Heart right ventricle (tissue), 16 donors: ENCODE data around the gene AQP12A. TPM values are rescaled to one million over a fixed set of nuclear protein-coding genes. Genes with fewer than 3 reads are reported as not detected.

Source experiments
- ATAC-seq, 8 donors: fragments of 200-7000 bp; cut with Tn5 transposase; one replicate each; pipeline ENCODE4 v1.9.1; 2020; ENCODE audit warnings: mild to moderate bottlenecking in 8 of 8, moderate library complexity in 8 of 8, moderate number of reproducible peaks in 1 of 8
- DNase-seq, 2 donors: peaks; one replicate each; pipeline ENCODE4 v3.0.0-alpha.2; 2020
- H3K27ac ChIP-seq, 10 donors: fragments of 200-600 bp; sonication (generic) in 2 of 10; one replicate each; pipeline versions ENCODE4 v1.5.0 to v1.8.0; 2020 to 2022; ENCODE audit warnings: mild to moderate bottlenecking in 3 of 10
- H3K27me3 ChIP-seq, 7 donors: fragments of 200-600 bp; one replicate each; pipeline ENCODE4 v1.8.0; 2021 to 2022; ENCODE audit warnings: mild to moderate bottlenecking in 2 of 7
- H3K36me3 ChIP-seq, 9 donors: fragments of 200-600 bp; sonication (generic) in 1 of 9; one replicate each; pipeline versions ENCODE4 v1.5.0 to v1.8.0; 2020 to 2022; ENCODE audit warnings: mild to moderate bottlenecking in 2 of 9
- H3K4me1 ChIP-seq, 9 donors: fragments of 200-600 bp; sonication (generic) in 1 of 9; one replicate each; pipeline versions ENCODE4 v1.5.0 to v1.8.0; 2020 to 2022; ENCODE audit warnings: mild to moderate bottlenecking in 4 of 9
- H3K4me3 ChIP-seq, 10 donors: fragments of 200-600 bp; sonication (generic) in 2 of 10; one replicate each; pipeline versions ENCODE4 v1.5.0 to v1.8.0; 2020 to 2022; ENCODE audit warnings: mild to moderate bottlenecking in 7 of 10, moderate library complexity in 2 of 10
- H3K9me3 ChIP-seq, 11 donors: fragments of 200-600 bp in 10 of 11; sonication (generic) in 2 of 11; one replicate each; pipeline versions ENCODE4 v1.5.0 to v1.8.0; 2013 to 2022; ENCODE audit warnings: mild to moderate bottlenecking in 2 of 11, control low read depth in 1 of 11, moderate library complexity in 1 of 11
- WGBS, 2 donors: extraction: QIAGEN DNeasy Blood & Tissue Kit; methylation state at CpG; one replicate each; pipeline ENCODE4 v1.1.7; 2013; ENCODE audit warnings: inconsistent platforms in 1 of 2; 5-methylcytosine and 5-hydroxymethylcytosine counted together
- intact Hi-C, 10 donors: fragments of 100-400 bp; cut with DNase I; formaldehyde crosslinking; loops; one replicate each; pipeline versions ENCODE4 v1.11.1 to v1.14.2; 2022
- polyA plus RNA-seq, 2 donors: library from polyadenylated mRNA; stranded (reverse); fragments of 200-250 nt; gene quantifications; one replicate each; pipeline ENCODE4 v1.2.3, GENCODE V29; 2013
- total RNA-seq, 10 donors: library from RNA; stranded (reverse); fragmentation: NEBNext Ultra II Directional in 3 of 10; extraction: Animal tissue kit (Norgen Biotek cat#: 25700) in 3 of 10; gene quantifications; one replicate each; pipeline versions ENCODE4 v1.2.1 to v1.2.4, GENCODE V29; 2021 to 2023
- TF ChIP-seq, protein P1 (sequence below), 9 donors: fragments of 200-600 bp; sonication (generic) in 2 of 9; IDR thresholded peaks; one replicate each; pipeline versions ENCODE4 v1.5.0 to v1.8.0; 2021 to 2022; ENCODE audit warnings: antibody characterized with exemption in 9 of 9, mild to moderate bottlenecking in 5 of 9, moderate library complexity in 1 of 9
- donor health status: Arrhythmogenic right ventricular cardiomyopathy.
- donor health status: ischemic (EF 13 %, LVEDD 7.1; RV severe dilation, severe dysfunction).
- donor health status: healthy with polysubstance abuse.
- donor health status: DM: no; HTN: yes; CAD: no.
- donor health status: DM: no; HTN: no; CAD: no.
- donor health status: ischemic (EF 25% LVEDD 6.9; RV normal size, moderate dysfunction).
- donor health status: ischemic (EF 25% LVEDD 5.7; RV mildly dilated, moderate dysfunction).
- donor health status: healthy.
- donor health status: DM: yes; HTN: yes; CAD: no.
- donor health status: Ischemic cardiomyopathy.
- donor health status: ischemic (EF 35%, LVEDD 5.7; RV mildly dilated, moderate dysfunction).
- donor health status: nonischemic (EF 11% LVEDD 7.7; RV severe dilation, severe dysfunction).
- donor health status: DM: yes; HTN: yes; CAD: no.
- donor health status: PGD.
- donor health status: ischemic (EF 29% LVEDD 5.4; RV normal size, mild dysfunction).
- donor health status: nonischemic (EF 23%, LVEDD 6.1; RV moderate dilation, normal function).

AQP12A gene
- total and polyA plus RNA-seq, 12 donors: not detected

GRCh38 chr2:240663546-240664190, 28.0 kb upstream of the AQP12A start:
- H3K27ac ChIP-seq: no peak overlapping the region
- no peaks in the 10 kb centered on the region for H3K36me3 ChIP-seq
- ATAC-seq: no peak
- peaks cover 0 to 23% (median 3%) of the 10 kb centered on the region in 11 donors for H3K9me3 ChIP-seq
- H3K4me1 ChIP-seq: no peaks in the 10 kb centered on the region
- H3K27me3 ChIP-seq: peaks cover 0 to 84% (median 35%) of the 10 kb centered on the region in 7 donors
- 71 to 78% methylated on average over 6 of the region's 6 CpGs for whole genome bisulfite sequencing, 2 donors
- intact Hi-C loops: no loop called here
- no peak overlapping the region for H3K4me3 ChIP-seq
- no peak for DNase-seq
- TF ChIP-seq, protein P1, sequence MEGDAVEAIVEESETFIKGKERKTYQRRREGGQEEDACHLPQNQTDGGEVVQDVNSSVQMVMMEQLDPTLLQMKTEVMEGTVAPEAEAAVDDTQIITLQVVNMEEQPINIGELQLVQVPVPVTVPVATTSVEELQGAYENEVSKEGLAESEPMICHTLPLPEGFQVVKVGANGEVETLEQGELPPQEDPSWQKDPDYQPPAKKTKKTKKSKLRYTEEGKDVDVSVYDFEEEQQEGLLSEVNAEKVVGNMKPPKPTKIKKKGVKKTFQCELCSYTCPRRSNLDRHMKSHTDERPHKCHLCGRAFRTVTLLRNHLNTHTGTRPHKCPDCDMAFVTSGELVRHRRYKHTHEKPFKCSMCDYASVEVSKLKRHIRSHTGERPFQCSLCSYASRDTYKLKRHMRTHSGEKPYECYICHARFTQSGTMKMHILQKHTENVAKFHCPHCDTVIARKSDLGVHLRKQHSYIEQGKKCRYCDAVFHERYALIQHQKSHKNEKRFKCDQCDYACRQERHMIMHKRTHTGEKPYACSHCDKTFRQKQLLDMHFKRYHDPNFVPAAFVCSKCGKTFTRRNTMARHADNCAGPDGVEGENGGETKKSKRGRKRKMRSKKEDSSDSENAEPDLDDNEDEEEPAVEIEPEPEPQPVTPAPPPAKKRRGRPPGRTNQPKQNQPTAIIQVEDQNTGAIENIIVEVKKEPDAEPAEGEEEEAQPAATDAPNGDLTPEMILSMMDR (IDR thresholded peaks at IDR 0.05): no peak

- no peak for ATAC-seq
- peaks cover 0 to 78% (median 35%) of the 10 kb centered on the region in 7 donors for H3K27me3 ChIP-seq
- intact Hi-C loops: no loop called here
- no peaks in the 10 kb centered on the region for H3K4me1 ChIP-seq
- TF ChIP-seq, protein P1 (IDR thresholded peaks at IDR 0.05): no peak
- no peak overlapping the region for H3K27ac ChIP-seq
- no peak for DNase-seq
- no peak overlapping the region for H3K4me3 ChIP-seq
- H3K9me3 ChIP-seq: peaks cover 0 to 23% (median 3%) of the 10 kb centered on the region in 11 donors
- 80 to 84% methylated on average over 1 of the region's 1 CpG for WGBS, 2 donors
- no peaks in the 10 kb centered on the region for H3K36me3 ChIP-seq
These were observed 27.0 kb upstream of the AQP12A start for GRCh38 chr2:240664622-240665021.

DNA sequence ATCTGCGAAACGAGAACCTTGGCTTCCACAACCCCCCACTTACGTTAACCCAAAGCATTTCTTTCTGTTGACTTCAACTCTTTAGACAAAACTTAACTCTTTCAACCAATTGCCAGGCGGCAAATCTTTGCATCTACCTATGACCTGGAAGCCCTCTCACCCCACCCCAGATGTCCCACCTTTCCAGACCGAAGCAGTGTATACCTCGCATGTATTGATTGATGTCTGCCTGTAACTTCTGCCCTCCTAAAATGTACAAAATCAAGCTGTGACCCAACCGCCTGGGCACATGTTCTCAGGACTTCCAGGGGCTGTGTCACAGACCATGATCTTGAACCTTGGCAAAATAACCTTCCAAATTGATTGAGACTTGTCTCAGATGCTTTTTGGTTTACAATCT, 21.3 kb upstream of the AQP12A start:
- peaks cover 0 to 7% (median 0%) of the 10 kb centered on the region in 11 donors for H3K9me3 ChIP-seq
- H3K27ac ChIP-seq: no peak overlapping the region
- no peaks in the 10 kb centered on the region for H3K36me3 ChIP-seq
- DNase-seq (no peak), ATAC-seq (no peak)
- peaks cover 0 to 66% (median 38%) of the 10 kb centered on the region in 7 donors for H3K27me3 ChIP-seq
- TF ChIP-seq, protein P1 (IDR thresholded peaks at IDR 0.05): no peak
- H3K4me1 ChIP-seq: no peaks in the 10 kb centered on the region
- WGBS, 2 donors: 69 to 78% methylated on average over 7 of the region's 7 CpGs
- intact Hi-C loops: no loop called here
- no peak overlapping the region for H3K4me3 ChIP-seq

GRCh38 chr2:240670950-240671349, 20.7 kb upstream of the AQP12A start:
- no peaks in the 10 kb centered on the region for H3K4me1 ChIP-seq
- no peak for ATAC-seq
- 77 to 78% methylated on average over 4 of the region's 4 CpGs for WGBS, 2 donors
- H3K27ac ChIP-seq: no peak overlapping the region
- H3K4me3 ChIP-seq: no peak overlapping the region
- peaks cover 0 to 60% (median 38%) of the 10 kb centered on the region in 7 donors for H3K27me3 ChIP-seq
- H3K9me3 ChIP-seq: peaks cover 0 to 2% (median 0%) of the 10 kb centered on the region in 11 donors
- intact Hi-C loops: no loop called here
- no peak for DNase-seq
- TF ChIP-seq, protein P1 (IDR thresholded peaks at IDR 0.05): no peak
- no peaks in the 10 kb centered on the region for H3K36me3 ChIP-seq
